HG03066 (cell line): ENCODE results near the gene DFFB.
"Not testable (repeated sequence)": the region's sequence is repeated elsewhere in the genome, so short reads cannot be mapped to it uniquely, and the experiment has no call there.

Experiments used
- ATAC-seq: cut with Tn5 transposase; IDR thresholded peaks from one replicate; pipeline ENCODE4 v1.9.1; 2021; ENCODE audit warnings: low read depth; ENCODE audit not compliant: unreplicated experiment

Gene DFFB

GRCh38 chr1:3856923-3857790 lies at the start of gene DFFB, which contains the start of gene CEP104:
TSS of gene DFFB (plus strand) at chr1:3857476. CDS start at chr1:3857604, 128 bp downstream.
TSS of gene CEP104 (minus strand) at chr1:3857211. CDS start at chr1:3852407, 4,804 bp downstream.
- ATAC-seq: peak; percentile 91

GRCh38 chr1:3807769-3808168 lies 49.5 kb upstream of the DFFB start:
- no peak for ATAC-seq

GRCh38 chr1:3809680-3810079 lies 47.6 kb upstream of the DFFB start:
- no peak for ATAC-seq

- not testable (repeated sequence) for ATAC-seq
These were observed 47.0 kb upstream of the DFFB start for GRCh38 chr1:3810149-3810761.

GRCh38 chr1:3811595-3811911 lies 45.7 kb upstream of the DFFB start:
- ATAC-seq: no peak

GRCh38 chr1:3814065-3814464 lies 43.2 kb upstream of the DFFB start:
- ATAC-seq: no peak

- no peak for ATAC-seq
These were observed 42.3 kb upstream of the DFFB start for GRCh38 chr1:3814771-3815561.

GRCh38 chr1:3816331-3817137 lies 40.7 kb upstream of the DFFB start:
- no peak for ATAC-seq

- ATAC-seq: no peak
These were observed 40.0 kb upstream of the DFFB start for GRCh38 chr1:3817138-3817740.

GRCh38 chr1:3817821-3818597 lies 39.3 kb upstream of the DFFB start:
- ATAC-seq: no peak

- no peak for ATAC-seq
These were observed 37.5 kb upstream of the DFFB start for GRCh38 chr1:3819771-3820200.

GRCh38 chr1:3820316-3820715 lies 37.0 kb upstream of the DFFB start:
- no peak for ATAC-seq

- no peak for ATAC-seq
These were observed 36.3 kb upstream of the DFFB start for GRCh38 chr1:3821004-3821403.

- ATAC-seq: no peak
These were observed 35.8 kb upstream of the DFFB start for GRCh38 chr1:3821447-3821846.

- no peak for ATAC-seq
These were observed 35.4 kb upstream of the DFFB start for GRCh38 chr1:3821908-3822307.

- no peak for ATAC-seq
These were observed 34.9 kb upstream of the DFFB start for GRCh38 chr1:3822421-3822820.

- ATAC-seq: no peak
These were observed 32.6 kb upstream of the DFFB start for GRCh38 chr1:3824650-3825049.

GRCh38 chr1:3825356-3825755 lies 31.9 kb upstream of the DFFB start:
- ATAC-seq: no peak

- no peak for ATAC-seq
These were observed 29.4 kb upstream of the DFFB start for GRCh38 chr1:3827813-3828307.
